ENCODE data around the gene ARHGAP22. TPM values are rescaled to one million over a fixed set of nuclear protein-coding genes. Genes with fewer than 3 reads are reported as not detected.

ARHGAP22 gene
- total RNA-seq, 2 donors from 2014 or later, result 4.4 to 8.6 TPM

GRCh38 chr10:48577158-48577557, 27.7 kb downstream of the ARHGAP22 start:
- intact Hi-C loops (cut with DNase I), result no loop called here
- no peak overlapping the region for H3K4me3 ChIP-seq
- no peak for TF ChIP-seq POLR2A (IDR thresholded peaks at IDR 0.05)
- TF ChIP-seq CTCF (IDR thresholded peaks at IDR 0.05), result no peak
- no peak for TF ChIP-seq POLR2AphosphoS5 (IDR thresholded peaks at IDR 0.05)
- no peaks in the 10 kb centered on the region for H3K36me3 ChIP-seq
- H3K4me1 ChIP-seq (replicated peaks), result no peaks in the 10 kb centered on the region
- no peak overlapping the region for H3K27ac ChIP-seq
- 84% methylated on average over 5 of the region's 5 CpGs for WGBS
- H3K27me3 ChIP-seq (replicated peaks; ENCODE audit: insufficient read depth), result no peaks in the 10 kb centered on the region
- no peaks in the 10 kb centered on the region for H3K9me3 ChIP-seq
- no peak for DNase-seq (ENCODE audit: low spot score)

- no peak overlapping the region for H3K27ac ChIP-seq
- DNase-seq (ENCODE audit: low spot score), result no peak
- TF ChIP-seq POLR2AphosphoS5 (IDR thresholded peaks at IDR 0.05) (no peak), POLR2A (IDR thresholded peaks at IDR 0.05) (no peak), CTCF (IDR thresholded peaks at IDR 0.05) (no peak)
- 89% methylated on average over 2 of the region's 2 CpGs for WGBS
- intact Hi-C loops (cut with DNase I), result no loop called here
- H3K9me3 ChIP-seq, result no peaks in the 10 kb centered on the region
- H3K27me3 ChIP-seq (replicated peaks; ENCODE audit: insufficient read depth), result no peaks in the 10 kb centered on the region
- H3K4me3 ChIP-seq, result no peak overlapping the region
- no peaks in the 10 kb centered on the region for H3K36me3 ChIP-seq
- H3K4me1 ChIP-seq (replicated peaks), result no peaks in the 10 kb centered on the region
Measured at GRCh38 chr10:48576501-48576900, 28.4 kb downstream of the ARHGAP22 start.

GRCh38 chr10:48575901-48576300, 29.0 kb downstream of the ARHGAP22 start:
- no peak for DNase-seq (ENCODE audit: low spot score)
- no peak for TF ChIP-seq POLR2AphosphoS5 (IDR thresholded peaks at IDR 0.05)
- no peak for TF ChIP-seq CTCF (IDR thresholded peaks at IDR 0.05)
- no peak for TF ChIP-seq POLR2A (IDR thresholded peaks at IDR 0.05)
- Histone ChIP-seq H3K9me3 (no peaks in the 10 kb centered on the region), H3K4me1 (replicated peaks) (no peaks in the 10 kb centered on the region), H3K4me3 (no peak overlapping the region), H3K27ac (no peak overlapping the region), H3K36me3 (no peaks in the 10 kb centered on the region), H3K27me3 (replicated peaks; ENCODE audit: insufficient read depth) (no peaks in the 10 kb centered on the region)
- 95% methylated on average over 4 of the region's 4 CpGs for WGBS
- intact Hi-C loops (cut with DNase I), result no loop called here

GRCh38 chr10:48574817-48575380, 30.0 kb downstream of the ARHGAP22 start:
- Histone ChIP-seq H3K9me3 (no peaks in the 10 kb centered on the region), H3K36me3 (no peaks in the 10 kb centered on the region), H3K27me3 (replicated peaks; ENCODE audit: insufficient read depth) (no peaks in the 10 kb centered on the region), H3K4me3 (no peak overlapping the region), H3K27ac (no peak overlapping the region), H3K4me1 (replicated peaks) (no peaks in the 10 kb centered on the region)
- DNase-seq (ENCODE audit: low spot score), result no peak
- WGBS, result 82% methylated on average over 6 of the region's 6 CpGs
- TF ChIP-seq POLR2A (IDR thresholded peaks at IDR 0.05) (no peak), POLR2AphosphoS5 (IDR thresholded peaks at IDR 0.05) (no peak), CTCF (IDR thresholded peaks at IDR 0.05) (no peak)
- intact Hi-C loops (cut with DNase I), result no loop called here

- Histone ChIP-seq H3K4me3 (no peak overlapping the region), H3K27me3 (replicated peaks; ENCODE audit: insufficient read depth) (no peaks in the 10 kb centered on the region), H3K4me1 (replicated peaks) (no peaks in the 10 kb centered on the region), H3K27ac (no peak overlapping the region), H3K9me3 (no peaks in the 10 kb centered on the region), H3K36me3 (no peaks in the 10 kb centered on the region)
- DNase-seq (ENCODE audit: low spot score), result no peak
- TF ChIP-seq POLR2AphosphoS5 (IDR thresholded peaks at IDR 0.05), result no peak
- no peak for TF ChIP-seq CTCF (IDR thresholded peaks at IDR 0.05)
- no peak for TF ChIP-seq POLR2A (IDR thresholded peaks at IDR 0.05)
- intact Hi-C loops (cut with DNase I), result no loop called here
- WGBS, result 89% methylated on average over 5 of the region's 5 CpGs
Measured at GRCh38 chr10:48574322-48574796, 30.5 kb downstream of the ARHGAP22 start.
